Measurements from ENCODE around the gene GJD2. TPM values are rescaled to one million over a fixed set of nuclear protein-coding genes. Genes with fewer than 3 reads are reported as not detected.

The GJD2 gene
- total RNA-seq, 3 donors from 2014 or later, result not detected

DNA sequence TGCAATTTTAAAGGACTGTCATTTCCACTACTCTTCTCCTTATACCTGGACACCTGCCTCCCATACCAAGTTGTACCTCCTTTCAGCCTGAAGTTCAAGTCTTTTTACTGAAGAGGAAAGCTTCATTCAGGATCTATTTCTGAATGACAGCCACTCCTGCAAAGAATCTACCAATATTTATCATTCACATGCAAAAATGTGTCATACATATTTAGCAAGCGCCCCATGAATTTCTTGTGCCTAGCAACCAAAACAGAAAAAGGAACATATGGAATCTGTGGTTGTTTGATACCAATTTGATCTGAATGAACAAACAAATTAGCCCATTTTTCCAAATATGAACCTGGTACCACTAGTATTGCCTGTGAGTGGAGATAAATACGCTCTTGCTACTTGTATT, 16.8 kb downstream of the GJD2 start:
- no peak overlapping the region for H3K4me3 ChIP-seq
- H3K36me3 ChIP-seq (ENCODE audit: low read depth), result no peaks in the 10 kb centered on the region
- ATAC-seq, result no peak
- DNase-seq, result no peak
- H3K4me1 ChIP-seq (ENCODE audit: low read depth), result no peaks in the 10 kb centered on the region
- intact Hi-C loops (cut with DNase I, micrococcal nuclease), result no loop called here
- no peak for TF ChIP-seq CTCF (IDR thresholded peaks at IDR 0.05)
- H3K9me3 ChIP-seq, result no peaks in the 10 kb centered on the region

- DNase-seq (no peak), ATAC-seq (no peak)
- Histone ChIP-seq H3K4me1 (ENCODE audit: low read depth) (no peaks in the 10 kb centered on the region), H3K9me3 (no peaks in the 10 kb centered on the region), H3K36me3 (ENCODE audit: low read depth) (no peaks in the 10 kb centered on the region), H3K4me3 (no peak overlapping the region)
- no peak for TF ChIP-seq CTCF (IDR thresholded peaks at IDR 0.05)
- intact Hi-C loops (cut with DNase I, micrococcal nuclease), result no loop called here
Observed at GRCh38 chr15:34737477-34737876, 17.3 kb downstream of the GJD2 start.

DNA sequence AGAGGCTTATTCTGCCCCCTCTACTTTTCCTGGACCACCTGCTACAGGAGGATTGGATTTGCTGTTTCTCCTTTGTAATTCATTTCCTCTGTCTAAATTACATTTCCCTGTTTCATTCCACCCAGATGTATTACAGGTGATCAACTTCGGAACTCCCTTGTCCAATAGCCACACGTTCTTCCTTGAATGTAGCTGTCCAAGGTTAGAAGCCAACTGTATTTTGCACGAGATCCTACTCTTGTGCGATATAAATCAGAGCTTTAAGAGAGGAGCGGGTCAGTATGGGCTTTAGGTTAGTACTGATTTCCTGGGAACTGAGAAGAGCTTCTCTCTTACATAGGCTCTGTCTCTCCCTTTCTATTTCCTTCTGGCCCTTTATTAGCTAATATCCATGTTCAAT, 20.5 kb downstream of the GJD2 start:
- Histone ChIP-seq H3K9me3 (no peaks in the 10 kb centered on the region), H3K4me3 (no peak overlapping the region), H3K4me1 (ENCODE audit: low read depth) (no peaks in the 10 kb centered on the region), H3K36me3 (ENCODE audit: low read depth) (no peaks in the 10 kb centered on the region)
- ATAC-seq (no peak), DNase-seq (no peak)
- no peak for TF ChIP-seq CTCF (IDR thresholded peaks at IDR 0.05)
- intact Hi-C loops (cut with DNase I, micrococcal nuclease), result no loop called here

DNA sequence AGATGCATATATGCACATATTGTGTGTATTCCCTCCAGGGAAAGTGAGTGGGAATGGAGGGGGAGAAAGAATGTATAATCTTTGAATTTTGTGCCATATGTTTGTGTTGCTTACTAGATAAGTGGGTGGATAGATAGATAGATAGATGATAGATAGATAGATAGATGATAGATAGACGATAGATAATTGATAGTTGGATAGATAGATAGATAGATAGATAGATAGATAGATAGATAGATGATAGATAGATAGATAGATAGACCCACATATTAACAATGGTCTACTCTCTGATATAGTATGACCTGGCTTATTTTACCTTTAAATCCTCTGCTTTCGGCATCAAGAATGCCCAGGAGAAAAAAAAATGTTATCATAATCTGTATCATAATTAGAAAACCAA, 21.2 kb downstream of the GJD2 start:
- no peak for TF ChIP-seq CTCF (IDR thresholded peaks at IDR 0.05)
- Histone ChIP-seq H3K4me3 (no peak overlapping the region), H3K4me1 (ENCODE audit: low read depth) (no peaks in the 10 kb centered on the region), H3K36me3 (ENCODE audit: low read depth) (no peaks in the 10 kb centered on the region), H3K9me3 (no peaks in the 10 kb centered on the region)
- ATAC-seq (no peak), DNase-seq (no peak)
- intact Hi-C loops (cut with DNase I, micrococcal nuclease), result no loop called here

DNA sequence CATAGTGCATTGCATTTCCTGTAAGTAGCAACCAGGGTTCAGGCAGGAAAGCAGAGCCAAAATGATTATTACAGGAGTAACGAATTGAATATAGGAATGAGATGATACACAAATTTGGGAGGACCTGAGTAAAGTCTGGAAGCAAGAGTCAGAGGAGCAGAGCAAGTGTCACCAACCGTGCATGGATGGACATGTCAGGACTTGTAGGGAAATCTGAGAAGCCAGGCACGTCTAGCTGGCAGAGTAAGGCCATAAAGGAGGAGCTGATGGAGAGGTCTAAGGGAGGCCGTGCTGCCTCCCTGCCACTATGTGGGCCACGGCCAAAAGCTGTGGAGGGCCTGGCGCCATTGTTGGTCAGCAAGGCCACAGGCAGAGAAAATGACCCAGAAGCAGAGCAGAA, 22.4 kb downstream of the GJD2 start:
- no peaks in the 10 kb centered on the region for H3K4me1 ChIP-seq (ENCODE audit: low read depth)
- H3K36me3 ChIP-seq (ENCODE audit: low read depth), result no peaks in the 10 kb centered on the region
- H3K9me3 ChIP-seq, result no peaks in the 10 kb centered on the region
- no peak overlapping the region for H3K4me3 ChIP-seq
- intact Hi-C loops (cut with DNase I, micrococcal nuclease), result no loop called here
- no peak for DNase-seq
- TF ChIP-seq CTCF (IDR thresholded peaks at IDR 0.05), result no peak
- ATAC-seq, result no peak

GRCh38 chr15:34730701-34731100, 24.1 kb downstream of the GJD2 start:
- no peak for TF ChIP-seq CTCF (IDR thresholded peaks at IDR 0.05)

More at GRCh38 chr15:34730701-34731100, 24.1 kb downstream of the GJD2 start:
- ATAC-seq (no peak), DNase-seq (no peak)
- H3K9me3 ChIP-seq, result no peaks in the 10 kb centered on the region
- intact Hi-C loops (cut with DNase I, micrococcal nuclease), result no loop called here
- H3K36me3 ChIP-seq (ENCODE audit: low read depth), result no peaks in the 10 kb centered on the region
- no peaks in the 10 kb centered on the region for H3K4me1 ChIP-seq (ENCODE audit: low read depth)
- H3K4me3 ChIP-seq, result no peak overlapping the region
